ENCODE measurements around the gene FAR1.

Gene FAR1

DNA sequence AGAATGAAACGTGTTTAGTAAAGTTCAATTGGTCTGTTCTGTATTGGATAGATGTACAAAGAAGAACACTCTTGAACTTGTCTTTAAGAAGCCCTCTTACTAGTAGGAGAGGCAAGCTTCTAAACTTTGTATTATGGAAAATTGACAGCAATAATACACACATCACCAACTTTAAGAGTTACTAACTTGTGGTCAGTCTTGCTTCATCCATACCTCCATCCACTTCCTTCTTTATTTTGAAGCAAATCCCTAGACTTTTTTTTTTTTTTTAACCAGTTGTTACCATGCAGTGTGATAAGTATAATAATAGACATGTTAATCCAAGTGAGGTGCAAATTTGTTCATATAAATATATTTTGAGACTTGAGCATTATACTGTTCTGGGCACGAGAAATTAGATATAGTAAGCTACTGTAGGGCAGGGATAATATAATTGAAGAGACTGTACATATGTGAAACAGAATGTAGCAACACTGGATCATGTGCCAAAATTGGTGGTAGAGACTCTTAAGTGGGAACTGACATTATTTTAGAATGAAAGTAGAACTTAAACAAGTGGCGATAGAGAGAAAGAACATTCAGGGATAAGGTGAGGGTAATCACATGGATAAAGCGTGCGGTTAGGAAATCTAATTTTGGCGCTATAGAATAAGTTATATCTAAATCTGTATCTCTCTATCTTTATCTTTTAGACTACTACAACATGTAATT lies 6.5 kb downstream of the FAR1 start:
- Histone ChIP-seq H3K4me1 (ENCODE audit: insufficient read depth, low read length) (peaks cover 20% of the 10 kb centered on the region), H3K4me3 (ENCODE audit: low read length) (no peak overlapping the region), H3K27me3 (ENCODE audit: insufficient read depth, low read length) (no peaks in the 10 kb centered on the region), H3K27ac (ENCODE audit: low read length) (no peak overlapping the region), H3K9ac (ENCODE audit: low read depth, low read length) (no peak overlapping the region), H3K36me3 (ENCODE audit: insufficient read depth, low read depth, low read length) (no peaks in the 10 kb centered on the region), H3K9me3 (ENCODE audit: insufficient read depth, low read depth, low read length) (no peaks in the 10 kb centered on the region)

DNA sequence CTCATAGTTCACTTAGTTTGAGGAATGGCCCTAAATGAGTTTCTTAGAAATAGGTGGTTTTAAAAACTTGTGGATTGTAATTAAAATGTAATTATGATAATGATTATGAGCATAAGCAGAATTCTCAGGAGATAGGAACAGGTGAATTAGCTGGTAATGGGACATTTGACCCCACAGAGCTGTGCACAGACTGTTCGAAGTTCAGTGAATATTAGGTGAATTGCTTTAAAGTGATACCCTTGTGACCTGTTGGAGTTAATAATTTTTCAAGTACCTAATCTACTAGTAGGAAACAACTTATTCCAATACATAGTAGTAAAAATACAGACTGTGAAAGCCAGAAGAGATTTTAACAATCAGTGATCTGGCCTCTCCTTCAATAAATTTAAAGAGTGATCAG lies 8.1 kb downstream of the FAR1 start:
- peaks cover 27% of the 10 kb centered on the region for H3K4me1 ChIP-seq (ENCODE audit: insufficient read depth, low read length)
- no peaks in the 10 kb centered on the region for H3K27me3 ChIP-seq (ENCODE audit: insufficient read depth, low read length)
- H3K4me3 ChIP-seq (ENCODE audit: low read length) = no peak overlapping the region
- no peak overlapping the region; the same call in 1 of the 2 replicates for H3K9ac ChIP-seq (ENCODE audit: low read depth, low read length)
- no peaks in the 10 kb centered on the region for H3K9me3 ChIP-seq (ENCODE audit: insufficient read depth, low read depth, low read length)
- no peak overlapping the region for H3K27ac ChIP-seq (ENCODE audit: low read length)
- no peaks in the 10 kb centered on the region for H3K36me3 ChIP-seq (ENCODE audit: insufficient read depth, low read depth, low read length)

- Histone ChIP-seq H3K9me3 (ENCODE audit: insufficient read depth, low read depth, low read length) (no peaks in the 10 kb centered on the region), H3K9ac (ENCODE audit: low read depth, low read length) (no peak overlapping the region; the same call in 1 of the 2 replicates), H3K4me3 (ENCODE audit: low read length) (no peak overlapping the region), H3K4me1 (ENCODE audit: insufficient read depth, low read length) (peaks cover 27% of the 10 kb centered on the region), H3K36me3 (ENCODE audit: insufficient read depth, low read depth, low read length) (no peaks in the 10 kb centered on the region), H3K27ac (ENCODE audit: low read length) (no peak overlapping the region), H3K27me3 (ENCODE audit: insufficient read depth, low read length) (no peaks in the 10 kb centered on the region)
Observed at GRCh38 chr11:13679768-13680167, 11.3 kb downstream of the FAR1 start.

DNA sequence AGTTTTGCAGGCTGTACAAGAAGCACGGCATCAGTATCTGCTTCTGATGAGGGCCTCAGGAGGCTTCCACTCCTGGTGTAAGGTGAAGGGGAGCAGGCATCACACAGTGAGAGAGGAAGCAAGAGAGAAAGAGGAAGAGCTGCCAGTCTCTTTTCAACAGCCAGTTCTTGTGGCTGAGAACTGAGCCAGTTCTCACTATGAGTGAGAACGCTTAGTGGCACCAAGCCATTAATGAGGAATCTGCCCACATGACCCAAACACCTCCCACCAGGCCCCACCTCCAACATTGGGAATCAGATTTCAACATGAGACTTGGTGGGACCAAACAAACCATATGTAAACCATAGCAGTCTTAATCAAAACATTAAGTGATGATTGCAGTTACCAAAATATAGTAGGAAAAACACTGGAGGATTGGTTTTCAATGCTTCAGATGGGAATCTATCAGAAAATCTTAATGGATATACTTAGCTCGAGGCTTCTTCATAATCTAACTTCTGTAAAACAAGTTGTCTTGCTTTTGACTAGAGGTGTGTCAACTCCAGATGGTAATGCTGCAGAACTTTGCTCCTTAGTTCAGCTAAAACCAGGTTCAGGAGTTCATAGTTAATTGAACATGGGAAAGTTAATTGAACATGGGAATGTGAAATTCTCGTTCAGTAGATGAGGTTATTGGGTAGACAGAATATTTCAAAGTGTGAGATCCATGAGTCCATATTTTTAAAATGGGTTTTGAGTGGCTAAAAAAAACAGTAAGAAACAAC lies 12.2 kb downstream of the FAR1 start:
- no peaks in the 10 kb centered on the region for H3K36me3 ChIP-seq (ENCODE audit: insufficient read depth, low read depth, low read length)
- no peak overlapping the region for H3K4me3 ChIP-seq (ENCODE audit: low read length)
- H3K27me3 ChIP-seq (ENCODE audit: insufficient read depth, low read length) = no peaks in the 10 kb centered on the region
- H3K9ac ChIP-seq (ENCODE audit: low read depth, low read length) = no peak overlapping the region
- H3K27ac ChIP-seq (ENCODE audit: low read length) = no peak overlapping the region
- peaks cover 36% of the 10 kb centered on the region for H3K4me1 ChIP-seq (ENCODE audit: insufficient read depth, low read length)
- H3K9me3 ChIP-seq (ENCODE audit: insufficient read depth, low read depth, low read length) = no peaks in the 10 kb centered on the region

DNA sequence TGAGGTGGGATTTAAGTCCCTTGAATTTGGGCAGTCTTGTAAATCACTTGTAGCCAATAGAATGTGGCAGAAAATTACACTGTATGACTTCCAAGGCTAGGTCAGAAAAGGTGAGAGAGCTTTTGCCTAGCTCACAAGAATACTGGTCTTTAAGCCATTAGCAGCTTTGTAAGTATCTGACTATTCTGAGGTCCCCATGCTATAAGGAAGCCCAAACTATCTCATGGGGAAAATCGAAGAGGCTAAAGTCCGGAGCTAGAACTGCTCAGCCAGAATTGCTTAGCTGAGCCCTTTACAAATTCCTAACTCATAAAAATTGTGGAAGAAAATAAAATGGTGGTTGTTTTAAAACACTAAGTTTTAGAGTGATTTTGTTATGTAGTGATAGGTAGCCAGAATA lies 13.0 kb downstream of the FAR1 start:
- Histone ChIP-seq H3K36me3 (ENCODE audit: insufficient read depth, low read depth, low read length) (no peaks in the 10 kb centered on the region), H3K27me3 (ENCODE audit: insufficient read depth, low read length) (no peaks in the 10 kb centered on the region), H3K9me3 (ENCODE audit: insufficient read depth, low read depth, low read length) (no peaks in the 10 kb centered on the region), H3K4me1 (ENCODE audit: insufficient read depth, low read length) (peaks cover 43% of the 10 kb centered on the region), H3K4me3 (ENCODE audit: low read length) (no peak overlapping the region), H3K27ac (ENCODE audit: low read length) (no peak overlapping the region), H3K9ac (ENCODE audit: low read depth, low read length) (no peak overlapping the region)

- Histone ChIP-seq H3K36me3 (ENCODE audit: insufficient read depth, low read depth, low read length) (no peaks in the 10 kb centered on the region), H3K4me1 (ENCODE audit: insufficient read depth, low read length) (peaks cover 51% of the 10 kb centered on the region), H3K9ac (ENCODE audit: low read depth, low read length) (no peak overlapping the region), H3K9me3 (ENCODE audit: insufficient read depth, low read depth, low read length) (no peaks in the 10 kb centered on the region), H3K4me3 (ENCODE audit: low read length) (no peak overlapping the region), H3K27ac (ENCODE audit: low read length) (no peak overlapping the region), H3K27me3 (ENCODE audit: insufficient read depth, low read length) (no peaks in the 10 kb centered on the region)
Observed at GRCh38 chr11:13682212-13682611, 13.7 kb downstream of the FAR1 start.

DNA sequence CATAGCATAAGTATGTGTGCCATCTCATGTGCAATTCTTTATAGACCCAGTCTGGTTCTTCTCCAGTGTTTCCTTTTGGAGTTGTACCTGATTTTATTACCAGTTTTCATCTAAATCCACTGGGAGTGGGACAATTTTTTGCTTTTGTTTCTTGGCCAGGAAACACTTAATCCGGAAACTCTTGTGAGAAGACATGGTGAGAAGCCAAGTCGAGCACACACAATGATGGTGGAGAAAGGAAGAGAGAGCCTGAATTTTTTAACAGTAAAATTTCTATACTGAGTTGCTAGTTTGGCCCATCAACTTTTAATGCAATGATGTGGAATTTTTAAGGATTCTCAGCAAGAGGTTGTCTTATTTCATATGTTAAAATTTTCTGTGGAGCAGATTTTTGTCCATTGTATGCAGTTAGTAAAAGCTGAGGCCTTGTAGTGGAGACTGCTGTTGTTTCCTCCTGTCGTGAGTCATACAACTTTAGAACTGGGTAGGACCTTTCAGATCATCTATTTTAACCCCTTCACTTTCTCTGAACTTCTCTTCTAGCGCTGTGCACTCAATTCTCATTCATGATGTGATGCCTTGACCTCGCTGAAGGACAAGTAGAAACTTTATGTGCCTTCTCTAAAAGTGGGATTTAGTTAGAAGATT lies 17.1 kb downstream of the FAR1 start:
- no peak overlapping the region for H3K9ac ChIP-seq (ENCODE audit: low read depth, low read length)
- no peaks in the 10 kb centered on the region for H3K27me3 ChIP-seq (ENCODE audit: insufficient read depth, low read length)
- peaks cover 29% of the 10 kb centered on the region for H3K4me1 ChIP-seq (ENCODE audit: insufficient read depth, low read length)
- no peaks in the 10 kb centered on the region for H3K9me3 ChIP-seq (ENCODE audit: insufficient read depth, low read depth, low read length)
- no peak overlapping the region for H3K27ac ChIP-seq (ENCODE audit: low read length)
- no peak overlapping the region for H3K4me3 ChIP-seq (ENCODE audit: low read length)
- H3K36me3 ChIP-seq (ENCODE audit: insufficient read depth, low read depth, low read length) = no peaks in the 10 kb centered on the region

- Histone ChIP-seq H3K4me3 (ENCODE audit: low read length) (no peak overlapping the region), H3K27me3 (ENCODE audit: insufficient read depth, low read length) (no peaks in the 10 kb centered on the region), H3K36me3 (ENCODE audit: insufficient read depth, low read depth, low read length) (no peaks in the 10 kb centered on the region), H3K9me3 (ENCODE audit: insufficient read depth, low read depth, low read length) (no peaks in the 10 kb centered on the region), H3K9ac (ENCODE audit: low read depth, low read length) (no peak overlapping the region), H3K27ac (ENCODE audit: low read length) (no peak overlapping the region), H3K4me1 (ENCODE audit: insufficient read depth, low read length) (peaks cover 28% of the 10 kb centered on the region)
Observed at GRCh38 chr11:13686776-13687175, 18.3 kb downstream of the FAR1 start.

DNA sequence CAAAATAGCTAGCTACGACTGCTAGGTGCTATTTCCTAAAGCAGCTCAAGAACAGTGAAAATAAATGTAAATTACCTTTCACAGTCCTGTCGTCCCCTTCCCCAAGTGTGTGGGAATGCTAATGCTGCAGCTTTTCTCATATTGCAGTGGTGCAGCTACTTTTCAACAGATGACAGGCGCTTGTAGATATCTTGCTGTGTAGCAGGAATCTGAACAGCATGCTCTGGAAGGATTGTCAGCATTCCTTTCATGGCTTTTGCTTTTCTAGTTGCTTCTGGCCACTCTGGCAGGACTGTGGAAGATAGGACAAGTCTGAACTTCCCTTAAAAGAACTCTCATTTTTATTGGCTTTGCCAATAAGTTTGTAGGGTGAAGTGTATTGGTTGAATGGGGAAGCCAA lies 18.8 kb downstream of the FAR1 start:
- no peaks in the 10 kb centered on the region for H3K9me3 ChIP-seq (ENCODE audit: insufficient read depth, low read depth, low read length)
- H3K27ac ChIP-seq (ENCODE audit: low read length) = no peak overlapping the region
- H3K36me3 ChIP-seq (ENCODE audit: insufficient read depth, low read depth, low read length) = no peaks in the 10 kb centered on the region
- no peaks in the 10 kb centered on the region for H3K27me3 ChIP-seq (ENCODE audit: insufficient read depth, low read length)
- no peak overlapping the region for H3K4me3 ChIP-seq (ENCODE audit: low read length)
- H3K4me1 ChIP-seq (ENCODE audit: insufficient read depth, low read length) = peaks cover 28% of the 10 kb centered on the region
- H3K9ac ChIP-seq (ENCODE audit: low read depth, low read length) = no peak overlapping the region

- Histone ChIP-seq H3K4me3 (ENCODE audit: low read length) (no peak overlapping the region), H3K4me1 (ENCODE audit: insufficient read depth, low read length) (peaks cover 9% of the 10 kb centered on the region; the same call in 1 of the 2 replicates), H3K27ac (ENCODE audit: low read length) (no peak overlapping the region), H3K36me3 (ENCODE audit: insufficient read depth, low read depth, low read length) (peaks cover 17% of the 10 kb centered on the region), H3K9ac (ENCODE audit: low read depth, low read length) (no peak overlapping the region), H3K9me3 (ENCODE audit: insufficient read depth, low read depth, low read length) (no peaks in the 10 kb centered on the region), H3K27me3 (ENCODE audit: insufficient read depth, low read length) (no peaks in the 10 kb centered on the region)
Observed at GRCh38 chr11:13691286-13691899, 22.9 kb downstream of the FAR1 start.

- Histone ChIP-seq H3K9ac (ENCODE audit: low read depth, low read length) (no peak overlapping the region), H3K4me1 (ENCODE audit: insufficient read depth, low read length) (peaks cover under 1% of the 10 kb centered on the region; the same call in 1 of the 2 replicates), H3K27ac (ENCODE audit: low read length) (no peak overlapping the region), H3K27me3 (ENCODE audit: insufficient read depth, low read length) (no peaks in the 10 kb centered on the region), H3K4me3 (ENCODE audit: low read length) (no peak overlapping the region), H3K9me3 (ENCODE audit: insufficient read depth, low read depth, low read length) (no peaks in the 10 kb centered on the region), H3K36me3 (ENCODE audit: insufficient read depth, low read depth, low read length) (peaks cover 24% of the 10 kb centered on the region)
Observed at GRCh38 chr11:13692172-13692571, 23.7 kb downstream of the FAR1 start.

All from iPS-20b (cell line).